GM18520 (cell line): Measurements from ENCODE around the gene HUS1B.
"Not testable (repeated sequence)": the region's sequence is repeated elsewhere in the genome, so short reads cannot be mapped to it uniquely, and the experiment has no call there.

ENCODE experiments used
- ATAC-seq: cut with Tn5 transposase; IDR thresholded peaks from one replicate; pipeline ENCODE4 v1.9.1; 2021; ENCODE audit not compliant: unreplicated experiment

HUS1B gene

GRCh38 chr6:679282-679681, 22.4 kb upstream of the HUS1B start:
- no peak for ATAC-seq

- ATAC-seq, result no peak
Observed at GRCh38 chr6:678520-678919, 21.6 kb upstream of the HUS1B start.

- no peak for ATAC-seq
Observed at GRCh38 chr6:677919-678318, 21.0 kb upstream of the HUS1B start.

GRCh38 chr6:674956-675355, 18.1 kb upstream of the HUS1B start:
- no peak for ATAC-seq

DNA sequence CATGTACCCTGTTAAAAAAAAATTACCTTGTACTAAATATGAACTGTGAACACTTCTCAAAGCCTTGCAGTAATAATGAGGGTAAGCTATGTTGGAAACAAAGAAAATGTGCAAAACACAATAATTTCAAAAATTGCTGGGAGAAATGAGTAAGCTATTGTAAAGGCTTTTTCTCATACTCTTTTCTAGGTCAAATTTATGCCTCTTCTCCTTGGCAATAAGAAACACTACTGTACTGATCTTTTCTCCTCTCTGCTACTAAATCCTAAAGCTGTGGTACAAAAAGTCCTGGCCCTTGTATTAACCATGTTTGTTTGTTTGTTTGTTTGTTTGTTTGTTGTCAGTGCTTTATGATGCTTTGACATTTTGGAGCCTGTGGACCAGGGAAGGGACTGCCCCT, 17.5 kb upstream of the HUS1B start:
- no peak for ATAC-seq

- no peak for ATAC-seq
Observed at GRCh38 chr6:667253-667927, 10.5 kb upstream of the HUS1B start.

GRCh38 chr6:665403-666267, 8.7 kb upstream of the HUS1B start:
- no peak for ATAC-seq

DNA sequence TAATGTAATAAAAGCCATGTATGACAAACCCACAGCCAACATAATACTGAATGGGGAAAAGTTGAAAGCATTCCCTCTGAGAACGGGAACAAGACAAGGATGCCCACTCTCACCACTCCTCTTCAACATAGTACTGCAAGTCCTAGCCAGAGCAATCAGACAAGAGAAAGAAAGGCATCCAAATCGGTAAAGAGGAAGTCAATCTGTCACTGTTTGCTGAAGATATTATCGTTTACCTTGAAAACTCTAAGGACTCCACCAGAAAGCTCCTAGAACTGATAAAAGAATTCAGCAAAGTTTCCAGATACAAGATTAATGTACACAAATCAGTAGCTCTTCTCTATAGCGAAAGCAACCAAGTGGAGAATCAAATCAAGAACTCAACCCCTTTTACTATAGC, 6.9 kb upstream of the HUS1B start:
- not testable (repeated sequence) for ATAC-seq

DNA sequence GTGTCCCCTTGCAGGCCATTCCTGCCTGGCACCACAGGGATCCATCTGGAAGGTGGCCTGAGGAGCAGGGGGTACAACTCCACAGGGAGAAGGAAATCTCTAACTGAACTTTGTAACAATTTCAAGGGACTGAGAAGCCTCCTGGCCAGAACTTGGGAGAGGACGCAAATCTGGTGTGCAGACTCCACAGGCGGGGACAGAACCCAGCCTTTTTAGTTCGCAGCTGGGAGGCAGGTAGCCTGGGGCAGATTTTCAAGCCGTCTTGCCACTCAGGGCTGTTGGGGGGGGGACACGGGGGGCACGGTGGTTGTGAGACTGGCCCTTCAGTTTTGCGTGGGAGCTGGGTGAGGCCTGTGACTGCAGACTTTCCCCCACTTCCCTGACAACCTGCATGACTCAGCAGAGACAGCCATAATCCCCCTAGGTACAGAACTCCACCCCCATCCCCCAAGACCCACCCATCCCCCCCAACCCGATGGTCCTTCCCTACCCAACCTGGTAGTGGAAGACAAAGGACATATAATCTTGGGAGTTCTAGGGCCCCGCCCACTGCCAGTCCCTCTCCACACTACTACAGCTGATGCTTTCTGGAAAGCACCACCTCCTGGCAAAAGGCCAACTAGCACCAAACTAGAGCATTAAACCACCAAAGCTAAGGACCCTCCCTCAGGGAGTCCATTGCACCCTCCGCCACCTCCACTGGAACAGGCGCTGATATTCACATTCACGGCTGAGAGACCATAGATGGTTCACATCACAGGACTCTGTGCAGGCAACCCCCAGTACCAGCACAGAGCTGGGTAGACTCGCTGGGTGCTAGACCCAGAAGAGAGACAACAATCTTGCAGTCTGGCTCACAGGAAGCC, 3.0 kb upstream of the HUS1B start:
- no peak for ATAC-seq

GRCh38 chr6:658244-658643, 1.3 kb upstream of the HUS1B start:
- ATAC-seq, result no peak

GRCh38 chr6:657743-658142, 843 bp upstream of the HUS1B start:
- ATAC-seq, result no peak

GRCh38 chr6:654136-654535, 2.8 kb downstream of the HUS1B start:
- no peak for ATAC-seq

GRCh38 chr6:652865-653264, 4.0 kb downstream of the HUS1B start:
- no peak for ATAC-seq

DNA sequence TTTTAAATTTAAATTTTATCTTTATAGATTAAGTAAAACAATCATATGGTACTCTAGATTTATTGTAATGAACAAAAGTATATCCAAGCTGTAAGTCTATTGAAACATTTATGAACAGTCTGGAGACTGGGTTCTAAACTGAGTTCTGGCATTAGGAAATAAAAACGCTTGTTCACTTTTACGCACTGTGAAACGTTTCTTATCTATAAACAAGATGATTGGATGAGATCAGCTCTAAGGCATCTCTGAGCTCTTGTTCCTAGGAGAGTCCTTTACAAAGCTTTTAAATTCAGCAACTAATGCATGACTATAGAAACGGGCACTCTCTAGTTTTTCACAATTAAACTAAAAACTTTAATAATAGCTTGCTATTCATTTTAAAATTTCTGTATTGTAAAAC, 6.8 kb downstream of the HUS1B start:
- no peak for ATAC-seq

DNA sequence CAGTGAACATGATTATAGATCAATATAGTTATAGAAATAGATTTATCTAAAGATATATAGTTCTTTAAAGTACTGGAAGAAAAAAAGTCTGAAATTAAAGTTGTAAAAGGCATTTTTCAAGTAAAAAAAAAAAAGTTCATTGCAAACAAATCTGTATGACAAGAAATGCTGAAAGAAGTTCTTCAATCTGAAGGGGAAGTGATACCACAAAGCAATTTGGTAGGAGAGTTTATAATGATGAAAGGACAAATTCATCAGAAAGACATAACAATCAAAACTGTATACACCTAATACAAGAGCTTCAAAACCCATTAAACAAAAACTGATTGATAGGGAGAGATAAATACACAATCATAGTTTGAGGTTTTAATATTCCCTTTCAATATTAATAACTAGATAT, 14.1 kb downstream of the HUS1B start:
- ATAC-seq, result no peak

GRCh38 chr6:641225-641985, 15.5 kb downstream of the HUS1B start:
- ATAC-seq, result no peak

DNA sequence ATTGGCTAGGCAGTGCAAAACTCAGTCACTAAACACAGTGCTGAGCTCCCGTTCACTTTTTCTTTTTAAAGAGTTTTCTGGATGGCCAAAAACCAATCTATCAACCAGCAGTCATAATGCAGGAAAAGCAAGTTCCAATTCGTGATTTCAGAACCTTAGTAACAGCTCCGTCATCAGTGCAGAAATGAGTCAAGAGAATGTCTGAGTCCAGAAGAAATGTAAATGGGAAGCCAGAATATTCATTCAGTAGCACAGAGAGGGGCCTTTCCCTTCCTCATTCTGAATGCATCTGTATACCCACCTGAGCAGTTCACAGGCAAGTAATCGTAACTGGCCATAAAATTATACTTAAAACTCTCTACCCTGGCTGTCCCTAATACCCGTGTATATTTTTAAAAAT, 20.4 kb downstream of the HUS1B start:
- ATAC-seq, result peak; percentile 81

DNA sequence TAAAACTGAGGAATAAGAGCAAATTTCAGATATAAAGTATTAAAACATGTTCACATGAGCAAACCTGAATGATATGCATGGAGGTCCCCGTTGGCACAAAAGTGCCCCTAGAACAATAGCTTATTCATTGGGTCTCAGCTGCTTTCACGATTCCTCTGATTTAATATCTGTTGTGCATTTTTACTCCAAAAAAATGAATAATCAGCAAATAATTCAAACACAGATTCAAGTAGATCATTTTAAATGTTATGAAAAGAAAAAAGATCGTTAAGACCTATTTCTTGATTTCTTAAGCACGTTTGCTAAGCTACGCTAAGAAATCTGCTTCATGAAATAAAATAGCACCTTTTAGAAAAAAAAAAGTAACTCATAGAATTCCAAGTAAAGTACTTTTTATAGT, 21.7 kb downstream of the HUS1B start:
- no peak for ATAC-seq

GRCh38 chr6:633611-634010, 23.3 kb downstream of the HUS1B start:
- no peak for ATAC-seq

GRCh38 chr6:628766-629165, 28.1 kb downstream of the HUS1B start:
- ATAC-seq, result no peak

- ATAC-seq, result no peak
Observed at GRCh38 chr6:626236-626635, 30.7 kb downstream of the HUS1B start.
